ENCODE data around the gene FBXL5.

FBXL5 gene

DNA sequence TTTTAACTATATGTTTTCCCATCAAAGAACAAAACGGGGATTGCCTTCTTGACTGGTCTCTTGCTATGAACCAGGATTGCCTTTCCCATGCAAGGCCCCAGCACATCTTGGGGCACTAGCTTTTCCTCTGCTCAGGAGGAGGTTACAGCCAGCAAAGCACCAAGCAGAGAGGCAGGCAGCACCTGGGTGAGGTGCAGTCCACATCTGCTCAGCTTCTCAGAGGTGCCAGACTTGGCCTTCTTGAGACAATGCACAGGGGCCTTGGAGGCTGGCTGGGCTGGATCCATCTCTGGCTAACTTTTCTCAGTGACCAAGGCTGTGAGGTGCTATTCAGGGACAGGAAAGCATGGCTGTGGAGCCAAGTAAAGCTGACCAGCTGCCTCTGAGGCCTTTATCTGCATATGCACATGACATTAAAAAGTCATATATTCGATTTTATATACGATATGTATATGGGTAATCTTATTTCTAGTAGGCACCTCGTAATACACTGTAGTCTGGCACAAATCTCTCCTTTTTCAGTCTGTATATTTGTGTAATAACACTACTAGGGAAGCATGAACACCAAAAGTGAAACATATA, 98.6 kb downstream of the FBXL5 start:
- H3K9ac ChIP-seq (ENCODE audit: low read length), result no peak overlapping the region
- H4K20me1 ChIP-seq (ENCODE audit: insufficient read depth, low read length), result no peaks in the 10 kb centered on the region
- H3K4me1 ChIP-seq (ENCODE audit: low read length), result peaks cover 6% of the 10 kb centered on the region
- no peak overlapping the region for H3K4me3 ChIP-seq (ENCODE audit: low read length)
- no peak for TF ChIP-seq EZH2phosphoT487 (IDR thresholded peaks at IDR 0.05; ENCODE audit: low read depth)
- TF ChIP-seq CTCF (IDR thresholded peaks at IDR 0.05; ENCODE audit: low read depth, low read length), result no peak
- H3K4me2 ChIP-seq (ENCODE audit: low read length), result no peak overlapping the region
- H3K79me2 ChIP-seq (ENCODE audit: low read length), result no peaks in the 10 kb centered on the region
- H3K27me3 ChIP-seq (ENCODE audit: low read depth, low read length), result no peaks in the 10 kb centered on the region
- no peaks in the 10 kb centered on the region for H3K9me3 ChIP-seq (ENCODE audit: insufficient read depth, low read length)
- no peaks in the 10 kb centered on the region for H3K36me3 ChIP-seq (replicated peaks; ENCODE audit: low read depth, low read length)
- H2AFZ ChIP-seq (ENCODE audit: low read depth, low read length), result no peak overlapping the region
- no peak overlapping the region for H3K27ac ChIP-seq (ENCODE audit: low read length)

Data from OCI-LY3 (cell line).